Endometrial microvascular endothelial cells (primary cell): ENCODE data around the gene CSMD2. TPM values are rescaled to one million over a fixed set of nuclear protein-coding genes. Genes with fewer than 3 reads are reported as not detected.

Experiments
- in situ Hi-C: cut with HindIII; loops from 2 replicates; pipeline ENCODE4 v1.10.0; 2017; ENCODE audit warnings: low sequenced_read_pairs, low pct_unique_long_range_greater_than_20kb; ENCODE audit errors: inconsistent ontology term
- total RNA-seq: library from RNA; depleted of rRNA; stranded (reverse); fragments of >200 nt; gene quantifications from one replicate; pipeline ENCODE4 v1.2.3, GENCODE V29; 2015; ENCODE audit errors: inconsistent ontology term

CSMD2 gene
- total RNA-seq, 1 donor from 2014 or later: 0.28 TPM

DNA sequence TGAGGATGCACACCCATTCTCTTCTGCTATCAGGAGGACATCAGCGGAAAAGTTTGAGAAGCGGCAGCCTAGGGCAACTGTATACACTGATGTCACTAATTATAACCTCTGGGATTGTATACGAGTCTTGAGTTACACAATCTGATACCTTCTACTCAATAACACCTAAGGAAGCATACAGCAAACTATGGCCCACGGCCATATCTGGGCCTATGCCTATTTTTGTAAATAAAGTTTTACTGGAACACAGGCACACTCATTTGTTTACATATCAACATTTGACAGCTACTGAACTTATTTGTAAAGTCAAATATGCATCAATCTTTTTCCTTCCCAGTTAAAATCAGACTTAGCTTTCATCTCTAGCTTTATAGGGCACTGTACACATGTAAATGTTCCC is 505.4 kb downstream of the CSMD2 start:
- in situ Hi-C loops: no loop called here

DNA sequence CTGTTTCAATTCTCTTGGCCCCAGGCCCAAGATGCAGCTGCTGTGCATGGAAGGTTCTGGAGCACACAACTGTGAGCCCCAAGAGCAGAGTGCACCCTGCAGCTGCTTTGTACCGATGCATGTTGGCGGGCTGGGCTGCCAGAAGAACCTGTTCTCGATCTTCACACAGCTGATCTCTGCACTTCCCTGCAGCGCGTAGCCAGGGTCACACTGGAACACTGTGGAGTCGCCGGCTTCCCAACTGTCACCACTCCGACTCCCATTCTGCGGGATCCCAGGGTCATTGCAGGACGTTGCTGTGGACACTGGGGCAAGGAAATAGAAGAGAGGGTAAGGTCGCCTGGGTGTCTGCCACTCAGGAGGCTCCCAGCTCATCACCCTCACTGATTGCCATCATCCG is 507.2 kb downstream of the CSMD2 start:
- in situ Hi-C loops: no loop called here

DNA sequence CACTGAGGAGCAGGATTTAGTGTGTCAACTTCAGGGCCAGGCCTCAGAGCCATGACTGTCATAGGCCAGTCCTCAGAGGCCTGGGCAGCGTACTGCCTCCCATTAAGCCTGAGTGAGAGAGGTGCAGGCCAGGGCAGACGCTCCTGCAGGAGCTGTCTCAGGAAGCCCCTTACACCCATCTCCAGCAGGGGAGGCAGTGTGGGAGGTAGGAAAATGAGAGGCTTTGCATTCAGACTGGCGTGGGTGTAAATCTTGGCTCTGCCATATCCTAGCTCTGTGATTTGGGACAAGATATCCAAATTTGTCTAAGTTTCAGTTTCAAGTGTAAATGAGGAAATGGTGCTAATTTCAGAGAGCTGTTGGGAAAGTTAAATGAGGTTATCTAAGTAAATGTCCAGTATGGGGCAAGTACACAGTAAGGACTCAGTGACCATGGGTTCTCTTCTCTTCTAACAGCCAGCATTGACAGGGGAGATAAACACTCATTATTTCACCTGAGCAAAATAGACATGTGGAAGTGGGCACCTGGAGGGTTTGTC is 508.5 kb downstream of the CSMD2 start:
- in situ Hi-C loops: no loop called here

DNA sequence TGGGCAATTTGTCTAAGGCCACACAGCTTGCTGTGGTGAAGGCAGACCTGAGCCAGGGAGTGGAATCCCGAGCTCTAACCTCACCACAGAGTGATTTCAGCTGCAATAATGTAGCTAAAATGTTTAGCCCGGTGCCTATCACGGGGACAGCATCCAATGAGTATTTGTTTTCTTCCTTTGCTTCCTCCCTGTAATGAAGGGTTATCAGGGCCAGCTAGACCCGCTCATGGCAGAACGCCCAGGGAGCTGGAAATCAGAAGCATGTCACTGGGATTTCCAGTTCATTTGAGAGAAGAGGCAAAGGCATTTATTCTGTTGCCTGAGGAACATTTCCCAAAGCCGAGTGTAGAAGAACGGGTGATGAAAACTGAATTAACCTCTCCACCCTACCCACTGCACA is 509.5 kb downstream of the CSMD2 start:
- in situ Hi-C loops: no loop called here

DNA sequence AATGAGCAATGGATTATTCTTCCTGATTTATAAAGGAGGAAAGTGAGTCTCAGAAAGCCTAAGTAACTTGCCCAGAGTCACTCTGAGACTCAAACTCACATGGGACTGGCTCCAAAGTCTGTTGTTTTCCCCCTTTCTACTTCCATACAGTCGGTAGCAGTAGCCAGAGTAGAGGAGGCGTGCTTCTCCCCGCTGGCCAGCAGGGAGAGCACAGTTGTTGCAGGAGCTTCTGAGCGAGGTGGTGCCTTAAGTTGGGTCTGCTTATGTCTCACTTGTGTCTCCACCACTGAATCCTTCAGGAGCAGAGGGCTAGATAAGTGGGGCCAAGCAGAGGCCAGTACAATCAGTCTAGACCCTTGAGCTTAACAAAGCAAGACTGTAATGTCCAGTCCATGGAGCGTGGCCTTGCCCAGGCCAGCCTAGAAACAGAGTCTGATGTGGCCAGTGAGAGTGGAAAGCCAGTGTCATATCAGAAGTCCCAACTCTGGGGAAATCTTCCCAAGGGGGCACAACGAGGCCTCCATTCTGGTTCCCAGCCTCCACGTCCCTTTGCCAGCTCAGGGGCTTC is 510.7 kb downstream of the CSMD2 start:
- in situ Hi-C loops: no loop called here

DNA sequence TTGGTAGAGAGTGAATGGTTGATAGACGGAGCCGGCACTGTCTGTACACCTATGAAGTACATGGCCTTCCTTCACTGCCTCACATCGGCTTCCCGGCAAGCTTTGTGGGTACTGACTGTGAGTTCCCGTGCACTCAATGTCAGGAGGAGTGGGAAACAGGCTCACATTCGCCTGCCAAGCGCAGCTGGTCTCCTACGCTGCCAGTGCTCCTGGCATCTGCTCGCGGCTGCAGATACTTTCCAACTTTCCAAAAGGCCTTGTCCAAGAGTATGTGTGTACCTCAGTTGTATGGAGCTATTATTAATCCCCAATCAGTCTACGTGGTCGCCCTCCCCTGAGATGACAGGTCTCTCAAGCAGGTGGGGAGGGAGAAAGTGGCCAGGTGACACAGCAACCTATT is 511.8 kb downstream of the CSMD2 start:
- in situ Hi-C loops: no loop called here

DNA sequence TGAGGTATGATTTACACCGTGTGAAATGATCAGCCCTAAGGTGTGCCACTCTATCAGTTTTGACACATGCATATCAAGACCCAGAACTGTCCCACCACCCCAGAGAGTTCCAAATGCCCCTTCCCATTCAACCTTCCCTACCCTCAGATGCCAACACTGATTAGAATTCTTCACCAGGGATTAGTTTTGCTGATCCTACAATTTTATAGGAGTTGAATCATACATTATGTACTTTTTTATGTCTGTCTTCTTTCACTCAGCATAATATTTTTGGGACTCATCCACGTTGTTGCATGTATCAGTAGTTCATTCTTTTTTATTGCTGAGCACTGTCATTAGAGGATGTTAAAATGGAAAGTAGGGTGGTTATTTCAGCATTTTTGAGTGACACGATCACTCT is 514.3 kb downstream of the CSMD2 start:
- in situ Hi-C loops: no loop called here

DNA sequence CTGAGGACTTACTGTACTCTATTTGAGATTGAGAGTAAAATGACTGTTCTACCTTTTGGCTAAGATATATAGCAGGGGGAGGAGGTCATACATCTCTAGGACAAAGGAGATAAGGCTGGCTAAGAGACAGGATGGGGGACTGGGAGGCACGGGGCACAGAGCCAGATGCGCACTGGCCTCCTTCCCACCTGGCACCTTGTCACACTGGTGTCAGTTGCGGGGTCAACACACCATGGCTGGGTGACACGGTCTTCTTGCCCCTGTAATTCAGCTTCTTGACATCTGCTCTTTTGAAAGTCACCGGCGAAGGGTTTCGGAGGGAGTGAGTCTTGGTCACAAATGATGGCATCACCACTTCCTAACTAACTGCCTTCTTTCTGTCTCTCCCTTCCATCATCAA is 515.3 kb downstream of the CSMD2 start:
- in situ Hi-C loops: no loop called here

DNA sequence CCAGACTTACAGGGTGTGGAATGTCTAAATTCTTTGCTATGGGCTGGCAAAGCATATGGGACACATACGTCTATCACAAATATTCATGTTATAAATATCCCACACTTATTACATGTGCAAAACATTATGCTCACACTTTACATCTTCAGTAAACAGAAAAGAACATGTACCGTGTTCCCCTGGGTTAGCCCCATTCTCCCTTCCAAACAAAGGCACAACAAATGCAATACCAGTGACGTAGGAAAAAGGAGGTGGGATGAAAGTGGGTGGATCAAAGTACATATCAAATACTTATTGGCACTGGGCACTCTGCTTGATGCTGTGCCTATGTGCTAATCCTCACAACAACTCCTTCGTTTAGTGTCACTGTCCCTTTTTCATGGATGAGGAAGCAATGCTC is 521.8 kb downstream of the CSMD2 start:
- in situ Hi-C loops: no loop called here

DNA sequence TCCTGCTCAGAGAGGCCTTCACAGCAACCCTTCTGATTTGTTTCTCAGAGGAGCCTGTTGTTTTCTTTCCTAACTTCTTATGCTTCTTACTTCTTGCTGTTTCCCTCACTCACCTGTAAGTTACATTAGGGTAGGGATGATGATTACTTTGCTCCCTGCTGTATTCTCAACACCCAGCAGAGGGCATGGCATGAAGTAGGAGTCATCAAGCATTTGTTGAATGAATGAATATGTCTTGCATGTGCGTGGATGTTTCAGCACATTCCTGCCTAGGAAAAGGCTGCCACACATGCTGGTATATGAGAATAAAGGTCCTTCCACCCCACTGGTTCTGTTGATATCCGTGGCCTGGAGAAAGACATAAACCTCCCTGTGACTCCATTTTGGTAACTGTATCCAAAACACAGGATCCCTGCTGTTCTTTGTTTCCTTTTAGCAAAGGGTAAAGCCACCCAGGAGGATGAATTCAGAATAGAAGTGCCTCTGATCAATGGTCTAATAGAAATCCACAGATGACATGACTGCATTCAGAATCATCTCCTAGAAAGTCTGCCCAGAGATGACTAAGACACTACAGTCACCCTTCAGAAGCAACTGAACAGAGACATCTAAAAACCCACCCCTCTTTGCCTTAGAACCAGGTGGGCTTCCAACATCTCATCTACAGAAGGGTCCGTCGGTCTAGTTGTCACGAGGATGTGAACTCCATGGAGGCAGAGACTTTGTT is 523.8 kb downstream of the CSMD2 start:
- in situ Hi-C loops: no loop called here

DNA sequence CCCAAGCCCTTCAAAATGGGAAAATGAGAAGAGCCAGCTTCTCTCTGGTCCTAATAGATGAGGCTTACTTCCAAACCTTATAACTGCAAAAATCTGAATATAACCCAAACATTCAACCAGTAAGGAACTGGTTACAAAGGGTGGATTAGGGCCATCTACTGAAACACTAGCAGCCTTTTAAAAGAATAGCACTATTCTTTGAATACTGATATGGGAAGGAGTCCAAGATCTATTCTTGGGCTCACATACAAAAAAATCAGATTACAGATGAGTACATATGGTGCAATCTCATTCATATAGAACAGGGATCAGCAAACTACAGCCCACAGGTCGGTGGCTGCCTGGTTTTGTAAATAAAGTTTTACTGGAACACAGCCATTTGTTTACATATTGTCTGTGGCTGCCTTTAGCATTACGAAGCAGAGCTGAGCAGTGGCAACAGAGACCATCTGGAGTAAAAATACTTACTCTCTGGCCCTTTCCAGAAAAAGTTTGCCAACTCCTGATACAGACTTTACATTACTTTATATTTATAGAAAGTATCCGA is 524.8 kb downstream of the CSMD2 start:
- in situ Hi-C loops: no loop called here

DNA sequence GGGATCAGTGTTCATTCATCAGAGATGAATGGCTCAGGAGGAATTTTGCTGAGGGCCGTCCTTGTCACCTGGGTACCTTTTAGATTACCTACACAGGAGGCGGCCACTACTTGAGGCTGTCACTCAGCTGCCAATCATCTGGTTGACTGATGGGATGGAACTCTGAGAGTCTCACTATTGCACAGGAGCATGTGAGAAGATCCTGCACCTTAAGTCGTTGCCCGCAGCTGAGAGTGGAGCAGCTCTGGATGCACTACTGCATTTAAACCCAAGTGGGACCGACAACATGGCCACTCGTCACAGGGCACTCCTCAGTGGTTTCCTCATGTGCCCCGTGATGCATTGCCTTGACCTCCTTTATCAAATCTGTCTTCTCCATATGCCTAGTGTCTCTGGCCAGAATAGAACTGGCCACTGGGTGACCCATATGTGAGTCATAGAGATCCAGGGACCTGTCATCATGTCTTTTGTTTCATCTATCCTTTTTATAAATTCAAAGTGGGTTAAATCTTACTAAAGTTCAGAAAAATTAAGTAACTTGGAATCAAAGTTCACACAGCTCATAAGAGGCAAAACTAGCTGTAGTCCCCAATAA is 527.1 kb downstream of the CSMD2 start:
- in situ Hi-C loops: no loop called here

DNA sequence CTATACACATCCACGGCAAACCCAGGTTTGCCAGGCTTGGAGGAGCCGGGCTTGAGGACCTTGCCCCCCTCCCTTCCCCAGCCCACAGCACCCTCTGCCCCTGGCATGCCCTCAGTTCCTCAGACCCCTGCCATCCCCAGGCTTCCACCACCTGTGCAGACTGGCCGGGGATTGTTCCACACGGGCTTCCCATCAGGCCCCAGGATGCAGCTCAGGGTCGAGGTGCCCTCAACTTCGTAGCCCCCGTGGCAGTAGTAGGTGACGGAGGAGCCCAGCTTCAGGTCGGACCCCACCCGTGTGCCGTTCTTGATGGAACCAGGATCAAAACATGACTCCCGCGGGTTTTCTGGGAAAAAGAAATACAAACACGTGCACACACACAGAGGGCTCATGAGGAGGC is 528.8 kb downstream of the CSMD2 start:
- in situ Hi-C loops: no loop called here

DNA sequence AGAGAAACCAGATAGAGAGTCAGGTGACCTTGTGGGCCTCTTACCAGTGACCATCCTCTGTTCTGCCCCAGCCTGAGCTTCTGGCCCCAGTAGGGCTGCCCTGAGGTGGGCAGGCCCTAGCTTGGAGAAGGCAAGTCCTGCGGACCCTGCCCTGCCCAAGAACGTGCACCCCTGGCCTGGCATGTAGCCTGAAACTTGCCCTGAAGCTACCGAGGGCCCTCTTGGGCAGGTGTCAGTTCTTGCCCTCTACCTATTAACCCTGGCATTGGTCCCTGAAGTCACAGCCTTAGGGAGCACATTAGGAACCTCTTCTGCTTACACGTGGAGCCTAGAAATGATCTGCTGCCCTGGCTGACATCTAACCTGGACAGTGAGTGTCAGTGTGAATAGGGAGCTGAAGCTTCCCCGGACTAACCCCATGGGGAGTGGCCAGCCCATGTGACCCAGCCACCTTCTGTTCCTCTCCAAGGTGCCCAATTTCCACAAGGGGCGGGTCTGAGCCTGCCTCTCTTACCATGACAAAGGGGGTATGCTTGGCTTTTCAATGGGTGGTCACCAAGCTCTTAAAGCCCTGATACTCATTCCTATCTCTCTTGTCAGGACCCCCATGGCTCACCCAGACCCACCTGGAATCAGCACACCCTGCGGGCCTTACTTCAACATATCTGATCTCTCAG is 529.6 kb downstream of the CSMD2 start:
- in situ Hi-C loops: no loop called here

DNA sequence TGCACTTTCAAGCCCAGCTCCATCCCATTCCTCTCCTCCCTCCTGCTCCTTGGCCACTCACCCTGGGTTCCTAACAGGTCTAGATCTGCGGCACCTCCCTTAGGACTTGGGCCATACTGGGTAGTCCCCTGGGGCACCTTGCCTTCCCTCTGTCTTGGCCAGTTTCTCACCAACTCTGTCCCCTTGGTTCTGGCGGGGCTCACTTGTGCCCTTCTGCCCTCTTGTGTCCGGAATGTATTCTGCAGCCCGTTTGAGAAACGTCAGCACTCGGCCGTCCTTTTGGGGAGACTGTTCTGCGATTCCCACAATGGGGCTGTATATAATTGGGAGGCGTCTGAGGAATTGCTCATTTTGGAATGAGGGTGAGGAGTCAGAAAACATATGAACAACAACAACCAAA is 530.2 kb downstream of the CSMD2 start:
- in situ Hi-C loops: no loop called here

DNA sequence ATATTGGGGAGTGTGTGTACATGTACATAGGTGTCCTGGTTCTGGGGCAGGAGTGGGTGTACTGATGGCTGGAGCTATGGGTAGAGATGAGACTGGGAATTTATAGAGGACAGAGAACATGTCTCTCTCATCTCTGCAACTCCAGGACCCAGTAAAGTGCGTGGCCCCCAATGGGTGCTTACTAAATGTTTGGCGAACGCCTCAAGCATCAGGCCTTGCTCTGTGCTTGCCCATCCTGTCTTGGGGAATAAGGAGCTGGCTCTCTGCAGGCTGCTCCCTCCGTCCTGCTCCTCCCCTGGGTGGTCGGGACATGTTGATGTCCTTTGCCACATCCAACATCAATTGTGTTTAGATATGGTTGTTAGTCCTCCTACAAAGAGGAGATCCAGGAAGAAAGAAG is 530.9 kb downstream of the CSMD2 start:
- in situ Hi-C loops: no loop called here

DNA sequence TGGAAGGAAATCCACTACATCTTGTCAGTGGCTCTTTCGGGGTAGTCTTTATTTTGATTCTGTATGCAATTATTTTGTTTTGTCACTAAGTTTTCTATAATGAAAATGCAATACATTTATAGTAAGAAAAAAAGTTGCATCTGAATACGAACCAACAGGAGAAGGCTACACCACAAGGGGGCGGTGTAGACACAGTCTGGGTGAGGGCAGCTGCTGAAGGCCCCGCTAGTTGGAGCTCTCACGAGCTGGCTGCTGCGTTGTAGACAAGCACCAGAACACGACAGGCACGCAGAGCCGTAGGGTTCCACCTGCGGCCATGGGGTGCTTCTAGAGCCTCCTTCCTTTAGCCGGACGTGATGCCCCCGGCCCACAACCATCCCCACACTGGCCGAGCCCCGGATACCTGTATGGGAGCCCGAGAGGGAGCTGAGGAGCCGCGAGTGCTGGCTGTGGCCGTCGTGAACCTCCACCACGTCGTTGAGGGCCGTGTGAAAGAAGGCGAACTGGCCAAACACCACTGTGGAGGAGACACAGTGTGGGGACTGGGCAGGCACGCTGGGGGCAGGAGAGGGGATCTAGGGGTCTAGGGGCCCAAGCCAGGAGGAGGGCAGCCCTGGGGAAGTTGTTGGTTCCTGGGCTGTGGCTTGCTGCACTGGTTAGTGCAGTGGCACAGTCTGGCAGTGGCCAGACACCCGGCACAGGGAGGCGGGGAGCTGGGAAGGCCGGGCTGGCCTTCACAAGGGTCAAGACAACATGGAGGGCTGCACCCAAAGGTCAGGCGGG is 531.8 kb downstream of the CSMD2 start:
- in situ Hi-C loops: no loop called here

DNA sequence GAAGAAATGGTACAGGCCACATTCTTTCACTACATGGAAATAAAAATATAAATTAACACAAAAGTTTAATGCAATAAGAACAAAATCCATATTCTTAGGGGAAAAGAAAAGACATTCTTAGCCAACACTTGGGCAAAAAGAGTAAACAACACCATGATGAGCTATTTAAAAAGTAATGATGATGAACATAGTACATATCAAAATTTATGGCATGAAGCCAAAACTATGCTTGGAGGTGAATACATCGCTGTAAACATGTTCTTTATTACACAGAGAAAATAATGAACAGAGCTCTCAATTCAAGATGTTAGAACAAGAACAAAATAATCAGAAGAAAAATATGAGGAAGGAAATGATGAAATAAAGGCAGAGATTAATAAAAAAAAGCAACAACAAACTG is 534.3 kb downstream of the CSMD2 start:
- in situ Hi-C loops: no loop called here

DNA sequence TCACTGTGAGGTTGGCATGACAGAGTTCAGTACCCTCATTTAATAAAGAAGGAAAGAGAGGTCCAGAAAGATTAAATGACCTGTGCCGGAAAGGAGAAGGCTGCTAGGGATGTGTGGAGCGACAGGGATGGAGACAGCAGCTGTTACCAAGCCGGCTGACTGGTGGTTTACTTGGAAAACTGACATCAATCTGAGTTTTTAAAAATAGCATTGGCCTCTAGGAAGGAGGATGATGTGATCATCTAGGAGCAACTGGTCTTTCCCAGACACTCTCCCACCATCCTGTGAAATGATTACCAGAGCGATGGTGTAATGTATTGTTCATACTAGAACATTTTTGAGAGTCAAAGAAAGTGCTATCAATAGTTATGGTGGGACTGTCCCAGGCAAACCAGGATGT is 538.2 kb downstream of the CSMD2 start:
- in situ Hi-C loops: no loop called here
